Suppressor macrophage treated with lipopolysaccharide for 1 hour (primary cell): Measurements from ENCODE around the gene LRRC8B.

Experiments used
- DNase-seq, 3 donors: peaks; one replicate each; pipeline ENCODE4 v3.0.0-alpha.2; 2020 to 2022

Gene LRRC8B

DNA sequence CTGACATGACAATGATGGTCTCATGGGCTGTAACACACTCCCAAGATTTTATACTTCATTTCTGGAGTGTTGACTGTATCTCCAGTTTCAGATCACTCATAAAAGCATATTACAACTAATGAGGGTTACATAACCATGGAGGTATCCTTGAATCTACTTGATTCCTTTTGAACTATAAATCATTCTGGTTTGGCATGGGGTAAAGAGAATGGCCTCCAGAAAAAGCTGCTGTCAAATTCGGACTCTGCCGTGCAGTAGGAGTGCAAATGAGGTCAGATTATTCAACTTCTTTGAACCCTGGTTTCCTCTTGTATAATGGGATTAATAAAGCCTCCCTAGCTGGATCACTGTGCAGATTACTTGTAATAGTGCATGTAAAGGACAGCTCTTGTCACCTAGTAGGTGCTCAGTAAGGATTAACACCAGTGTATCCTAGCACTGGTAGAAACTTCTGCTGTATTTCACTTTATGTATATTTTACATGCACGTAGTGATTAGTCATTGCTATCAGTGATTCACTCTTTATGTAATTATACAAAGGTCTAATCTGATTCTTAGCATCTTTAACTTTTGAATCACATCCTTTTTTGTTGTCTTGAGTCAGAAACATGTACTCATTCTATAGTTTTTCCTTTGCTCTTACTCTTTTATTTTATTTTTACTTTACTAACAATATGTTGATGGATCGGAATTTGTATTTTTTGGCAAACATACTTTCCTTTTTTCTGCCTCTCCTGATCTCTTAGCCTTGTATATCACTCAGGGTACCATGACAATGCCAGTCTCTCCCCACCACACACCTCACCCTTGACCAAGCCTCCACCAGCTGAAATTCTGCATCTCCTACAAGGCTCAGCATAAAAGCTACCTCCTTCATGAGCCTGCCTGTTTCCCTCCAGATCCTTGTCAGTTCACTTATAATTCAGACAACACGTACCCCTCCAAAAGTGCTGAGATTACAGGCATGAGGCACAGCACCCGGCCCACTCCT is 111.5 kb downstream of the LRRC8B start:
- DNase-seq, result peak in 2 of 3 donors; percentile 63 to 64

GRCh38 chr1:89637496-89637895 is 112.9 kb downstream of the LRRC8B start:
- no peak for DNase-seq

GRCh38 chr1:89640440-89640839 is 115.8 kb downstream of the LRRC8B start:
- DNase-seq, result no peak

DNA sequence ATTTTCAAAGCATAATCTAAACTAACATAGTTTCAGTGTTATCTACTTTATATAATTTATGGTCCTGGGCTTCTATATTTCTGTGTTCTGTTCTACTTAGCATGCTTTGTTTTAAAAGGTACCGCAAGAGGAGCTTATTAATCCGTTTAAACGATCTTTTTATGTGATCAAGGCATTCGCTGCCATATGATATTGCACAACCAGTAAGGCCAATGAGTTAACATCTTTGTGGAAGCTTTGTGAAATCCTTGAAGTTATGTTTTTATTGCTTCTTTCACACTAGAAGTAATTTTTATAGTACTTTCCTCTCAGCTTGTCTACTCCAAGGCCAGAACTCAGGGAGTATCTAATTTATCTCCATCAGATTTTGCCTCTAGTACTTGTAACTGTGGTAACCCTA is 117.2 kb downstream of the LRRC8B start:
- DNase-seq, result peak in 1 of 3 donors; percentile 32

GRCh38 chr1:89643577-89643976 is 118.9 kb downstream of the LRRC8B start:
- DNase-seq, result no peak

GRCh38 chr1:89644119-89644814 is 119.6 kb downstream of the LRRC8B start:
- DNase-seq, result no peak

GRCh38 chr1:89646259-89646658 is 121.6 kb downstream of the LRRC8B start:
- DNase-seq, result no peak
